Stimulated activated CD4-positive, alpha-beta T cell treated with anti-CD3 and anti-CD28 coated beads, Interleukin-12 subunit alpha, Interleukin-12 subunit beta, amount 100 ng/mL, for 48 hours (primary cell): Measurements from ENCODE around the gene MCM5.
"Not testable (repeated sequence)": the region's sequence is repeated elsewhere in the genome, so short reads cannot be mapped to it uniquely, and the experiment has no call there.

Experiments
- DNase-seq, 3 donors: peaks; one replicate each; pipeline ENCODE4 v3.0.0-alpha.2; 2020; ENCODE audit warnings: low read depth in 2 of 3, low spot score in 1 of 3

The MCM5 gene

DNA sequence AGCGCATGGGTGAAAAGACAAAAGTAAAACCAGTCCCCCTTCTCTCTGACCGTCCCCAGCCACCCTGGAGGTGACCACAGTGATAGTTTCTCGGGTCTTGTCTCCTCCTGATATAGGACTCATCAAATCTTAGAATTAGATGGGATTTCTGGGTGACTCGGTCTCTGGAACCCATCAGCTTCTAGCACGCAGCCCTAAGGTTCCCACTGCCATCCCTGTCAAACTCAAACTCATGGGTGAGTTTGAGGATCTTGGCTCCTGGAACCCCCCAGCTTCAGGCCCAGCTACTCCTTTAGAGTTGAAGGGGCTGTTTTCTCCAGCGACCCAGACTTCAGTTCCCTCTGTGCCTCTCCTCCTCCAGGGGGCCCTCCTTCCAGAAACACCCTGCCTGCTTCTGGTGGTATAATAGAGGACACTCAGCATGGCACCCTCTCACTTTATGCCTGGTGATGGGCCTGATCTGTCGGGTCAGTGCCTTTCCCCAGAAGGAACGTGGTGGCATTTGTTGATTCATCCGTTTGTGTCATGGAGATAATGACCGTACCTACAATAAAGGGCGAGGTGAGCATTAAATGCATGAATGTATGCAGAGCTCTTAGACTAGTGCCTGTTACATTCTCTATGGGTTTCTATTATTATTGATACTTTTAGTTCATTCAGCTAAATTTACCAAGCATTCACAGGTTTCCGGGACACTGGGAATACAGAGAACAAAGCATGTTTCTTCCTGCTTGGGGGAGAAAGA lies 31.7 kb downstream of the MCM5 start:
- DNase-seq = no peak

DNA sequence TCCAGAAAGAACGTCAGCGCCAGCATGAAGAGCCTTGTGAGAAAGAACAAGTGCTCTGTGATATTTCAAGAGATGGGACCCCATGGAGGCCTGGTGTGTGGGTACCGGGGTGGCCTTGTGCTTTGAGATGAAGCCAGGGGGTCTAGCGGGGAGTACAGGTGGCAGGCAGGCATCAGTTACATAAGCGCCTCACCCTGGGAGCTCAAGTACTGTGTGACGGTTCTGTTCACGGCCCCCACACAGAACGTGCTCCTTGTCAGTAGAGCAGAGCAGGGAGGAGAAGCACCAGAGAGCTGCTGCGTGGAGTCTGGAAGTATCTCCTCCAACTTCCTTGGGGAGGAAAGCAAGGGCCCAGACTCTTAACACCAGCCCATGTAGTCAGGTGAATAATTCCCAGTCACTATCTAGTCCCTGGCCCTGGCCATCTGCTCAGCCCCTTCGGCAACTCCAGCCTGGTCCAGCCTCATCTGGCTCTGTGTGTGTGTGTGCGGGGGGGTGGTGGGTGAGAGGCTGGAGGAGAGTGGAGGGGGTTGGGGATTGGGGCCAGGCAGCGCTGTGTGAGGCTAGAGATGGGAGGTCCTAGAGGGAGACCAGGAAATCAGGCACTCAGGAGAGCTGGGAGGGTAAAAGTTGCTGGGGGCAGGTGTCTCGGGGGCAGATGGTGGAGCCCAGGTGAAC lies 32.4 kb downstream of the MCM5 start:
- DNase-seq = no peak

DNA sequence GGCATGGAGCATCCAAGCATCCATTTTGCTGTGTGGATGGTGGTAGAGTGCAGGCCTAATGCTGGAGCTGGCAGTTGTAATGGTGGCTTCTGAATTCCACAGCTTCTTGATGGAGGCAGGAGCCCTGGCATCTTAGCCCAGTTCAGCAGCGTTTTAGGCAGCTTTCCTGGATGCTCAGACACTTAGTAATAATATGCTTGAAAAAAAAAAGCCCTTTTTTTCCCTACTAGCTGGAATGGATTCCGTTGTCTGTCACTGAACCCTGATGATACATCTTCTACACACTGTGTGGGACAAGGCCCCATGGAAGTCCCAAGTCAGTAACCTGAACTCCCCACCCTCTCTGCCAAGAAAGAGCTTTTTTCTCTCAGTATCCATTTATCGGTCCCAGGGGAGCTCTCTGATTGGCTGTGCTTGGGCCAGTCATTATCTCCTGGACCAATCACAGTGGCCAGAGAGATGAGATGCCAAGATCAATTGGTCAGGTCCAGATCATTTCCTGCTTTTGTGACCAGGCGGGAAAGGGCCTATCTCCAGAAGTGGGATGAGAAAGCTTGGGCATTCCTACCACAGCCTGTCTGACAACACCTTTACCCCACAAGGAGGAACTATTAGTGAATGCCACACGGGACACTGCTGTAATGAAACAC lies 34.2 kb downstream of the MCM5 start:
- DNase-seq = no peak

DNA sequence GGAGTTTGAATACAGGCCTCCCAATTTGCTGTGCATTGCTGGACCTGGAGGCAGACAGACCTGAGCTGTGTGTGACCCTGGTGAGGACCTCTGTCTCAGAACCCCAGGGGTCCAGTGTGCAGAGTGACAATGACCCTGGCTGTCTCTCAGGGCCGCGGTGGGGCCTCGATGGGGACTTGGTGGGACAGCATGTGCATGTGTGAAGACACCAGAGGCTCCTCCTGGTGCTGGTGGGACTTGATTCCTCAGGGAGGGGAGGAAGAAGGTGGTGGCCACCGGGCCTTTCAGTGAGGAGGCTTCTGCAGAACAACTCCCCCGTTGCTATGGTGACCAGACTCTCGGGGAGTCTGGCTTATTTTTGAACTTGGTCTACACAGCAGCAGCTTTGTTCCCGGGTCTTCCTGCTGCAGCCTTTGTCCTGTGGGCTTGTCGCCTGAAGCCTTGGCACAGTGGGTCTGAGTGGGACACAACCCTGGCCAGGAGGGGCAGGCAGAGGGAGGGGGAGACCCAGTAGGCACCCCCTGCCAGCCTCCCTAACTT lies 35.3 kb downstream of the MCM5 start:
- no peak for DNase-seq

DNA sequence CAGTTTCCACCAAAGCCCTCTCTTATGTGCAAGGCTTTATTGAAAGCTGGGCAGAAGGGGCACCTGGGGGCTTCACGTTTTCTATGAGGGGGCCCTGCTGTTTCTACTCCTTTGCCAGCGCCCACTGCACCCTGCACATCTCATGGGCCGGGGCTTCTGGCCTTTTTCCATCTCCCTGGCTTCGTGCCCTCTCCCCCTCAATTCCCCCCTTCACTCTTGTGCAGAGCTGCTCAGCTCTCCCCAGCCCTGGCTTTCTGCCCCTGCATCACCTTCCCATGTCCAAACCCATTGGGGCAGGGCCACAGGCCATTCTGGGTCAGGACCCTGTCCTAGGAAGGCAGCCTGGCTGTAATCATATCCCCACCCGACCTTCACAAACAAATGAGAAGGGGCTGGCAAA lies 36.5 kb downstream of the MCM5 start:
- DNase-seq = no peak

DNA sequence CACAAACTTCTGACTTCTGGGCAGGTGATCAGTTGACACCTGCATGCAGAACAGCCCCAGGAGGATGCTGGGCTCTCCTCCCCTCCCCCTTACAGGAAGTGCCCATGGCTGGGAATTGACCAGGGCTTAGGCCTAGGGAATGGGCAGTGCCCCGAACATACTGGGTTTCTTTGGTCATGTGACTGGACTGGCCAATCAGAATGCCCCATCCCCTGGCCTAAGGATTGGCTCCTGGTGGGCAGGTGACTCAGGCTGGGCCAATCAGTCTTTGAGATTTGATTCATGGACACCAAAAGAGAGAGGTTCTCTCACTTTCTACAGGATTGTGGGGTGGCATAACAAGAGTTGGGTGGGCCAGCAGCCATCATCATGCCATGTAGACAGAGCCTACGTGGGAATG lies 37.1 kb downstream of the MCM5 start:
- peak in 2 of 3 donors; percentile 10 to 23 for DNase-seq

DNA sequence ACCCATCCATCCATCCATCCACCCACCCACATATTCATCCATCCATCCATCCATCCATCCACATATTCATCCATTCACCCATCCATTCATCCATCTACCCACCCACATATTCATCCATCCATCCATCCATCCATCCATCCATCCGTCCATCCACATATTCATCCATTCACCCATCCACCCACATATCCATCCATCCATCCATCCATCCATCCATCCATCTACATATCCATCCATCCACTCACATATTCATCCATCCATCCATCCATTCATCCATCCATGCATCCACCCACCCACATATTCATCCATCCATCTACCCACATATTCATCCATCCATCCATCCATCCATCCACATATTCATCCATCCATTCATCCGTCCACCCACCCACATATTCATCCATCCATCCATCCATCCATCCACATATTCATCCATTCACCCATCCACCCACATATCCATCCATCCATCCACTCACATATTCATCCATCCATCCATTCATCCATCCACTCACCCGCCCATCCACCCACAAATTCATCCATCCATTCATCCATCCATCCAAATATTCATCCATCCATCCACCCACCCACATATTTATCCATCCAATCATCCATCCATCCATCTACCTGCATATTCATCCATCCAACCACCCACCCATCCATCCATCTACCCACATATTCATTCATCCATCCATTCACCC lies 38.9 kb downstream of the MCM5 start:
- DNase-seq = not testable (repeated sequence)

DNA sequence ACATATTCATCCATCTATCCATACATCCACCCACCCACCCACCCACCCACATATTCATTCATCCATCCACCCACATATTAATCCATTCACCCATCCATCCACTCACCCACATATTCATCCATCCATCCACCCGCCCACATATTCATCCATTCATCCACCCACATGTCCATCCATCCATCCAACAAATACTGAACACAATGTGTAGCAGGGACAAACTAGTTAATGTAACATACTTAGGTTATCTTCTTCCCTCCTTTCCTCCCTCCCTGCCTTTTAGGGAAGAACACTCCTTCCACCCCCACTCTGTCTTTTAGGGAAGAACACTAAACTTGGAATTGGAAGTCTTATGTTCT lies 39.4 kb downstream of the MCM5 start:
- no peak for DNase-seq

DNA sequence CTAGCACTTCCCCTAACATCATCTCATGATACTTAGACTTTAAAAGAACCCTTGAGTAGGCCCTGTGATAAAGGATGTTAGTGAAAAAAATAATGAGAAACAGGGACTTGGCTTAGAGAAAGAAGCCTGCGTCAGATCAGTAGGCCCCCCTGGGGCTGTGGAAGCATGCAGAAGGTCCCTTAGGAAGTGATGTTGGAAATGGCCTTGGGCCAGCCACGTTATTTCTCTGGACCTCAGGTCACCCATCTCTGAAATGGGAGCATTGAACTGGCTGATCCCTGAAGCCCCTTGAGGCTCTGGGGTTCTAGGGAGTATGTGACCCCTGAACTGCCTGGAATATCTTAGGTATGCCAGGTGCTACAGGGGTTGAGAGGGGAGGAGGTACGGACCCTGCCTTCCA lies 40.2 kb downstream of the MCM5 start:
- no peak for DNase-seq

DNA sequence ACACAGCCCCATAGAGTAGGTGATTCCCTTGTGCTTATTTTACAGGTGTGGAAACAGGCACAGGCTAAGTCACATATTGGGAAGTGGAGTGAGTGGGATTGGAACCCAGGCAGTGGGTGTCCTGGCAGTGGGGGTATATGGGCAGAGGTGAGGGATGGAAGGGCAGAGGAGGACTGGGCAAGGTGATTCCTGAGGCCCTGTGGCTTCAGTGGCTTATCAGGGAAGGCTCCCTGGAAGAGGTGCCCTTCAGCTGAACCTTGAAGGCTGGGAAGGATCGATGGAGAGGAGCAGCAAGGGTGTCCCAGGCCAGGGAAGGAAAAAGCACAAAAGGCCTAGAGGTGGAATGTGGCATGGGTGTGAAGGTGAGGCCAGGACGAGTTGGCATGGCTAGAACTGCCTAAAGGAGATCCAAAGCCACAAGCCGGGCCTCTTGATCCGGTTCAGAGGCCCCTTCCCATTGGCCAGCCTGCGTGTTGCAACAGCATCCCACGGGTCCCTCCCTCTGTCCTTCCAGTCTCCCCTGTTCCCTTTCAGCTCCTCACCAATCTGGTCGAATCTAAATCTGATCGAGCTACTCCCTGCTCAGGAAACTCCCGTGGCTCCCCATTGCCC lies 41.7 kb downstream of the MCM5 start:
- no peak for DNase-seq

DNA sequence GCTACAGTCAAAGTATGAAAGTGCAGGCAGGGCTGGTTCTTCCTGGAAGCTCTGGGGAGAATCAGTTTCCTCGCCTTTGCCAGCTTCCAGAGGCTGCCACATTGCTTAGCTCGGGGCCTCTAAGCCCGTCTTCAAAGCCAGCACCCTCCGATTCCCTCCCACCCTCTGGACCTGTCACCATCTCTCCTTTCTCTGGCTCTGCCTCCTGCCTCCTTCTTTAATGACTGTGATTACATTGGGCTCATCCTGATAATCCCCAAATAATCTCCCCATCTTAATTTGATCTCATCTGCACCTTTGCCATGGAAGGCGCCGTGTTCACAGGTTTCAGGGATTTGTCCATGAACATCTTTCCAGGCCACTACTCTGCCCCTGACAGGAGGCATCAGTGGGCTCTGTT lies 42.5 kb downstream of the MCM5 start:
- DNase-seq = no peak

DNA sequence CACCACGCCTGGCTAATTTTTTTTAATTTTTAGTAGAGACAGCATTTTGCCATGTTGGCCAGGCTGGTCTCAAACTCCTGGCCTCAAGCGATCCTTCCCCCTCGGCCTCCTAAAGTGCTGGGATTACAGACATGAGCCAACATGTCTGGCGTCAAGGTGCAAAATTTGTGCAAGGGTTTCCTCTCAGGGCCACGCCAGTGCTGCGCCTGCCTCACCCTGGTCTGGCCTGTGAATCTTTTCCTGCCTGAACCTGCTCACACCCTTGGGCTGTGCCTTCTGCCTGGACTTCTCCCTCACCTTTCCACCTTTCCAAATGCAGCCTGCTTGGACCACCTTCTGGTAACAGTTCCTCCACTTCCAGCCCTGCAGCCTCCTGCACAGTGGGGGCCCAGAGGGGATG lies 43.4 kb downstream of the MCM5 start:
- no peak for DNase-seq

DNA sequence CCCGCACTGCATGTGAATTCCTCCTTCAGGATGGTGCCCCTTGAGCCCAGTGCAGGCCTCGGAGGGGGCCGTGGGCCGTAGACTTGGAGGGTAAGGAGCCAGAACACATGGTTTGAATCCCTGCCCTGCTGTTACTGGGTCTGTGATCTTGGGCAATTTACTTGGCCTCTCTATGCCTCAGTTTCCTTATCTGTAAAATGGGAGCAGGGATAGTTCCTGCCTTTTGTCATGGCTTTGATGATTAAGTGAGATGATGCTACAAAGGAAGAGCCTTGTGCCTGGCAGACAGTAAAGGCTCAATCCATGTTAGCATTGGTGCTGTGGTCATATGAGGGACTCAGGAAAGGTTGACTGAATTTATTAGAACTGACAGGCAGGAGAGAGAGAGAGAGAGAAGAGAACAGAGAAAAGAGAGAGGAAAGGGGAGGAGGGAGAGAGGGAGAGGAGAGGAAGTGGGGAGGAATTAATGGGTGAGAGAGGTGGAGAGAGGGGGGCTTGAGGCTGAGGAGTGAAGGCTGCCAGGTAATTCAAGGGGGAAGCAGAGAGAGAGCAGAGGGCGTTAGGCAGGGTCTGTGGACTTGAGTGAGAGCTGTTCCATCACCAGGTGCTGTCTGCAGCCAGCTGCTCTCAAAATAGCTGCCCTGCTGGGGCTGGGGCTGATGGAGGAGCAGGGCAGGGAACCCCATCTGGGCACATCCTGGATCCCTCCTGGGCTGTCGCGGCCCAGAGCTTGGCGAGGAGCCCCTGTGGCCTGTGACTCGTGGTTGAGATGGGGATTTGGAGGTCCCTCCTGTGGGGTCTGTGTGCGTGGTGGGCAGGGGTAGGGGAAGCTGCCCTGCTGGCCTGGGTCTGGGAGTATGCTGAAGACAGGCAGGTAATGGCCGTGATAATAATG lies 44.1 kb downstream of the MCM5 start:
- DNase-seq = no peak

DNA sequence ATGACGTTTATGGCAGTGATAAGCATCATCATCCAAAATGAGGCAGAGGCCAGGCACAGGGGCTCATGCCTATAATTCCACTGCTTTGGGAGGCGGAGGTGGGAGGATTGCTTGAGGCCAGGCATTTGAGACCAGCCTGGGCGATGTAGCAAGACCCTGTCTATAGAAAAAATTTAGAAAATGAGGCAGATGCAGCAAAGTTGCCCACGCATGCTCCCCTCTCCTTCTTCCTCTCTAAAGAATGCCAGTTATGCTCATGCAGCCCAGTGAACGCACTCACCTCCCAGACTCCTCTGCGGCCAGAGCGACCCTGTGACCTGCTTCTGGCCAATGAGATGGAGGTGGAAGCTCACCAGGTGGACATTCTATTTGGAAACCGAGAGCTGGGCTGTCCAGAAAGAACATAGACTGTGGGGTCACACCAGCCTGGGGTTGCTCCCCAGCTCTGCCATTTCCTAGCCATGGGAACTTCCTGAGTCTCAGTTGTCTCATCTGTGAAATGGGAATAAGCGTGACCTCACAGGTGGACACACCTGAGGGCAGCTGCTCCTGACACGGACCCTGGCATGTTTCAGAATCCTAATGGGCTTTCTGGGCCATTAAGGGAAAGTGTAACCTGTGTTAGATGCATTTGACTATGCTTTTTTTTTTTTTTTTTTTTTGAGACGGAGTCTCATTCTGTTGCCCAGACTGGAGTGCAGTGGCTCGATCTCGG lies 44.9 kb downstream of the MCM5 start:
- no peak for DNase-seq

DNA sequence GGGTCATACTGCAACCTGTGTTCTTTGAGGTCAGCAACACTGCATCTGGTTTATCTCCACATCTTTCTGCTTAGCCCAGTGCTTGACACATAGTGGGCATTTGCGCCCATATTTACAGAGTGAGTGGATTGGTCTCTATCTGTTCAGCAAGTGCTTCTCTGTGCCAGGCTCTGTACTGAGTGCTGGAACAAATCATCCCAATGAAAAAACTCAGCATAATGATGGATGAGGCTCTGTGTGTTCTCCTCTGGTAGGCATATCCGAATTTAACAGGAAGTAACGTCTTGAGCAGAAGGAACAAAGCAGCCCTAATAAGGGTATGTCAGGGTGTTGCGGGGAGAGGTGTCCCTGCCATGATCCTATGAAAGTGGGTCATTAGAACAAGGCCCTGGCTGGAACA lies 46.0 kb downstream of the MCM5 start:
- no peak for DNase-seq

DNA sequence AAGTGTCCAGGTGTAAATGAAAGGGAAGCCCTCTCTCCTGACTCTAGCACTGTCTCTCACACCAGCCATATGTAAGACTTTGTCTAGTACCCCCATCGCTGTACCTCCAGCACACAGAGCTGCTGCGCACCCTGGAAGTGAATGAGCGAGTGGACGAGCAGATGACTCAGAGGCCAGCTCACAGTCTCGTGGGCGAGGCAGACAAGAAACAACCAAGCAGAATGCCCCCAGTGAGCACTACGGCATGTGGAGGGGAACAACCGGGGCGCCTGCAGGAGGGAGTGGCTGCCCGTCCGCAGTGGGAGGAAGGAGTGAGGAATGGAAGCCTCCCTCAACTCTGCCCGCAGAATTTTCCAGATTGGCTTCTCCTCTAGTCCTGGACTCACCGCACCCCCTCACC lies 46.4 kb downstream of the MCM5 start:
- DNase-seq = no peak

DNA sequence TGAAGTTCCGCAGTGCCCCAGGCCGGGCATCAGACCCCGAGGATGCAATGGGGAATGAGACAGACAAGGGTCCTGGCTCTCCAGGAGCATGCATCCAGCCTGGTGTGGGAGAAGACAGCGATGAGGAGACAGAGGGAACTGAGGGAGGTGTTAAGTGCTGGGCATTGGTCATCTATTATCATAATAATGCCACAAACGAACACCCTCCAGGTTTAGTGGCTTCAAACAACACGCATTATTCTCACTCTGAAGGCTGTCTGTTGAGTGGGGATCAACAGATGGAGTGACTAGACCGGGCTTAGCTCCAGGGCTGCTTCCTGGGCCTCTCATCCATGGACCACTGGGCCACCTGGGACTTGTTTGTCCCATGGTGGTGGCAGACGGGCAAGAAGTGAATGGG lies 48.6 kb downstream of the MCM5 start:
- DNase-seq = no peak

DNA sequence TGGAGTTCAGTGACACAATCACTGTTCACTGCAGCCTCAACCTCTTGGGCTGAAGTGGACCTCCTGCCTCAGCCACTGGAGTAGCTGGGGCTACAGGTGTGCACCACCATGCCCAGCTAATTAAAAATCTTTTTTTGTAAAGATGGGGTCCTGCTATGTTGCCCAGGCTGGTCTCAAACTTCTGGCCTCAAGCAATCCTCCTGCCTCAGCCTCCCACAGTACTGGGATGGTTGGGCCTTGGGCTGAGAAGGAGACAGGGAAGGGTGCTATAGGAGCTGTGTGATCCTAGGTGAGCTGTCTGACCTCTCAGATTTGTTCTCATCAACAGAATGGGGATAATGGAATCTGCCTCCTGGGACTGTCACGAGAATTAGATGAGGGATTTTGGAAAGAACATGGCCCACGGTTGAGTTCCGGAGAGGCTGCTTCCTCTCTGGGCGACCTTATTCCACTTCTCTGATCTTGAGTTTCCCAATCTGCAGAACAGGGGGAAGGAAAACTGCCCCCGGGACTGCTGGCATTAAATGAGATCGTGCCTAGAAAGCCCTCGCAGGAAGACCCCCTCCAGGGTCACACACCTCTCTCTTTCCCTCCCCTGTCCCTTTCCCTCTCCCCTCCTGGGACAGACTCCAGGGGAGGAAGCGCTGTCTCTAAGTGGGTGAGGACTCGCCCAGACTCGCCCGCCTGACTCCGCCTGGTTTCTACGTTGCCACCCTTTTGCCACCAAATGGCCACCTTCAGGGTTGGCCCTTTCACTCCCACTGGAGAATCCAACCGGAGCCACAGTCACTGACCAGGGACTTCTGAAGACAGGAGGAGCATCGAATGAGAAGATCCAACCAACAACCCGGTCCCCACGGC lies 50.1 kb downstream of the MCM5 start:
- no peak for DNase-seq
